ENCODE data around the gene IZUMO4. TPM values are rescaled to one million over a fixed set of nuclear protein-coding genes. Genes with fewer than 3 reads are reported as not detected.

IZUMO4 gene
- total RNA-seq, 1 donor from 2014 or later: 2.2 TPM

DNA sequence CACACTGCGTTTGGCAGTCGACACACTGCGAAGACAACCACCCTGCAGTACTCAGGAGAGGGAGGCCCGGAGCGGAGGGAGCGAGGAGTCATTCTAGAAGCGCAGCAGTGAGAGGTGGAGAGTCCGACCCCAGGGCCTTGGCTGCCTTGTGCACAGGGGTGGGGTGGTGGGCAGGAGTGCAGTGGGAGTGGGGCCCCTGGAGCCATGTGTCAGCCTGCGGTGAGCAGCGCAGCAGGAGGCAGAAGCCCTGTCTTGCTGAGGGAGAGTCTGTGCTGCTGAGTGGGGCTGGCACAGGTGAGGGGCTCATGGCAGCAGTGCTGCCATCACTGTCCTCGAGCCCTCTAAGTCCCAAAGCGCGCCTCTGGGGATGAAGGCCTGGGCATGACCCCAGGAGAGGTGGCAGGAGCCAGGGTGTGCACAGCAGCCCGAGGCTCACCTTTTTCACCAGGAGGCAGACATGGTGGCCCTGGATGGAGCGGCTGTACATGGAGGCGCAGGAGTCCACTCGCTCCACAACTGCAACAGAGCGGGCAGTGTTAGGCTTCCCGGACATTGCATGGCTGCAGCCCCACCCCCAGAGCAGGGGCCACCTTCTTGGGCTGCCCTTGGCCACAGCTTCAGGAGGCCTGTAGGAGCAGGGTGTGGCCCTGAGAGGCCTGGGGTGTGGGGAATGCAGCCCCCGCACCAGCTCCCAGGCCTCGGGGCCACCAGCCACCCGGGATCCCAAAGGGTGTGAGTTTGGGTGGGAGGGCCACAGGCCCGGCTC, 11.7 kb downstream of the IZUMO4 start:
- no peak for DNase-seq

DNA sequence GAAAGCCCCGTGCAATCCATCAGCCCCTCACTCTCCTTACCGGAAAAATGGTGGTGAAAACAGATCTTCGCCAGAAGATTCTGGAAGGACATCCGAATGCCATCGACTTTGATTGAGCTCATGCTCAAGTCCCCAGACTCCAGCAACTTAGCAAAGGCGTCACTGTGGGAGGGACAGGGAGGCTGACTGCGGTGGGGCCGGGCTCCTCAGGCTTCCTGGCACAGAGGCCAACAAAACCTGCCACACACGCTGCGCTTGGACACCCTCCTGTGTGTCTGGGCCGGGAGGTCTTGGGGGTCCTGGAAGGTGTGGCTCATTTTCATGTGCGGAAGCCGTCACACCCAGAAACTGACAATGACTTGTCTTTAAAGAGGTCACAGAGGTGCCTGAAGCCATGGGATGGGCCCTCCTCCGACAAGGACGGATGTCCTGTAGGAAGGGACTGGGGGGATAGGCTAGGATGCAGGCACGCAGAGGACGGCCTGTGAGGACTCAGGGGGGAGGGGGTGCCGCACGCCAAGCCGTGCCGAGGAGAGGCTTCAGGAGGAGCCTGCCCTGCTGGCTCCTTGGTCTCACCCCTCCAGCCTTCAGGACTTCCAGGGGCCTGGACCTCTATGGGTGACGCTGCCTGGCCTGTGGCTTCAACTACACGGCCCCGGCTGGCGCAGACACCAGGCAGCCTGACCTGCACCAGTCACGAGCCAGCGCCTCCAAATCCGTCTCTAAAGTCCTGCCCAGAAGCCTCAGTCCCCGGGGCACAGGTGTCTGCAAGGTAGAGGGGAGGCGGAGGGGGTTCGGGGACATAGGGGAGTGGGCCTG, 12.5 kb downstream of the IZUMO4 start:
- DNase-seq: no peak

DNA sequence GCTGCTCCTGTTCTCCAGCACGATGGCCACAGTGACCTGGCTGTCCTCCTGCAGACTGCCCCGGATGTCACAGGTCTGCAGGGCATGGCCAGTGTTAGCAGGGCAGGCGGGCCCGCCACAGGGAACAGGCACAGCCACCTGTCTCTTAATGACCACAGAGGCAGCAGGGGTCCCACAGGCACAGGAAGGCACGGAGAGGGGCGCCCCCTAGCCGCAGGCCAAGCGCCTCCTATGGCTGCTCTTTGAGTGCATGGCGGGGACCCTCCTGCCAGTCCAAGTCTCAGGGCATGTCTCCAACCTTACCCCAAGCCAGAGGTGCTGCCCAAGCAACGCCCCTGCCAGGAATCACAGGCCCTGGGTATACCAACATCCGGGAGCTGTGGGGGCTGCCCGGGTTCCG, 14.1 kb downstream of the IZUMO4 start:
- DNase-seq: no peak

DNA sequence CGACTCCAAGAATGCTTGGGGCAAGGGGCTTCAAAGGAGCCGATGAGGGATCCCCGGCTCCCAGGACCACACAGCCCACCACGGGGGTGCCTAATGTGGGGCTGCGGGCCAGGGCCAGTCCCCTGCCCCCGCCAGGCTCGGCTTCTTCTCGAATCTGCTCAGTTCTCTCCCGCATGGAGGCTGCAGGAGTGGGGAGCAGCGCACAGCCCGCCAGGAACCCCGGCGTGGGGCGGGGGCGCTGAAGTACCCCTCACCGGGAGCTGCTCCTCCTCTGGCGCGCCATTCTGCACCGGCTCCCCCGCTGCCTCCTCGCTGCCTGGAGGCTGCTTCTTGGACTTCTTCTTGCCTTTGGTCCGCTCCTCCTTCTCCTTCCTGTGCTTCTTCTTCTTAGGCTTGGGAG, 14.7 kb downstream of the IZUMO4 start:
- DNase-seq: no peak

DNA sequence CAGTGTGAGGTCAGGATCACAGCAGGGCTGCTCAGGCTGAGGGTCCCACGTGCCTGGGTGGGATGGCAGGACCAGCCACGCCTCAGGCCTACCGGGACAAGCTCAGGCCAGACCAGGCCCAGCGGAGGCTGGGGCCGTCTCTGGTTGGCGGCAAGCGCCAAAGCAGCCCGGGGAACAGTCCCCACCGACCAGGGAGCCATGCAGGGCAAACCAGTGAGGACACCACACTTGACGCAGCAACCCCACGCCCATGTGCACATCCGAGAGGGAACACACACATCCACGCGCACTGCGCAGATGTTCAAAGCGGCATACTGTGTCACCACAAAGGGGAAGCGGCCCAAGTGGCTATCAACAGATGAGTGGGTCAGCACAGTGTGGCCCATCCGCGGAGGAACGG, 15.2 kb downstream of the IZUMO4 start:
- no peak for DNase-seq

DNA sequence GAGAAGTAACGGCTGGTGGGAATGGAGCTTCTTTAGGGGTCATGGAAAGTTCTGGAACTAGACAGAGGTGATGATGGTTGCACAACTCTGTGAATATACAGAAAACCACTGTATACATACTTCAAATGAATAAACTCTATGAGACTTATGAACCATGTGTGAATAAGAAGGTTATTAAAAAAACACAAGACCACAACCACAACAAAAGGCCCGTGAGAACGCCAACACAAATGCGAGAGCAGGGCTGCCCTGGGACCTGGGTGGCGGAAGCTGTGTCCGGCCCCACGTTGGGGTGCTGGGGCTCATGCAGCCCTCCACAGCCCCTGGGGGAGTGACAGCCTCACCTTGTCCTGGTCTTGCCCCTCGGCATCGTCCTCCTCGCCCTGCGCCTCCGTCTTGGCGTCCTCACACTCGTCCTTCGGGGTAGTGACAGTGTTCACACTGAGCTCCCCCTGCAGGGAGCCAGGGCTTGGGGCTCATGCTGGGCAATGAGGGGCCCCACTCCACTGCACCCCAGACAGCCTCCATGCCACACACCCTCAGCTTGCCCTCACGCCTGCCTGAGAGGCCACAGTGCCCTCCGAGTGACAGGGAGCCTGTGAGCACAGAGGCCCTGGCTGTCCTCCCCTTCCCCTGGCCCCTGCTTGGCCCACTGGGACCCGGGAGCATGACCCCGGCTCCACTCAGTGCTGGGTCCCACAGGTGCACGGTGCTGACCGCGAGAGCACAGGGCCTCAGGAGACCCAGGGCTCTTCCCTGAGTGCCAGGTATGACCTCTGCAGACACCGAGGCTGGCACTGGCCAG, 16.0 kb downstream of the IZUMO4 start:
- no peak for DNase-seq

DNA sequence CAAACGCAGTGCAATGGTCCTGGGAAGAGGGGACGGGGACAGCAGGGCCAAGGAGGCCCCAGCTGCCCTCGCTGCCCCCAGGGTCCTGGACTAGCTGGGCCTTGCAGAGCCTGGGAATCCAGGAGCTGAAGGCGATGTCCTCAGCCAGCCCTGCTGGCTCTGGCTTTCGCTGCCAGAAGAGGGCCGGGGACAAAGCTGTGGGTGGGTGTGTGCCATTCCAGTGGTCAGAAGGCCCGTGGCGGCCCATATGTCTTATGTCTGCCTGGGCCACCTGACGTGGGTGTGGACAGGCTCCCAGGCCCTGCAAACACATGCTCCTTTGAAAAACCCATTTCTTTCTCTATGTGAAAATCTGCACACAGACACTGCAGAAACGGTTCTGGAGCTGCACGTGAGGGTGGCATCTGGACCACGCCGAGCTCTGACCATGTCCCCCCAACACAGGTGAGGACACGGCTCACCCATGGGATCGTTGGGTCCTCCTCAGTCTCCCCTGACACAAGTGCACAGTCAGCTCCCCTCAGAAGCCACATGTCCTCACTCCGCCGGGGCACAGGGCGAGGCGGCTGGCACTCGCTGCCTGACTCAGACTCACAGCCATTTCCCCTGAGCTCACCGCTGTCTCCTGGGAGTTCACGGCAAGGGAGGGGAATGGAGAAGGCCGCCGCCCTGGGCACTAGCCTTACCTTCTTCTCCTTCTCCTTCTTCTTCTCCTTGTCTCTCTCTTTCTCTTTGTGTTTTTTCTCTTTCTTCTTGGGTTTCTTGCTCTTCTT, 16.9 kb downstream of the IZUMO4 start:
- DNase-seq: no peak

DNA sequence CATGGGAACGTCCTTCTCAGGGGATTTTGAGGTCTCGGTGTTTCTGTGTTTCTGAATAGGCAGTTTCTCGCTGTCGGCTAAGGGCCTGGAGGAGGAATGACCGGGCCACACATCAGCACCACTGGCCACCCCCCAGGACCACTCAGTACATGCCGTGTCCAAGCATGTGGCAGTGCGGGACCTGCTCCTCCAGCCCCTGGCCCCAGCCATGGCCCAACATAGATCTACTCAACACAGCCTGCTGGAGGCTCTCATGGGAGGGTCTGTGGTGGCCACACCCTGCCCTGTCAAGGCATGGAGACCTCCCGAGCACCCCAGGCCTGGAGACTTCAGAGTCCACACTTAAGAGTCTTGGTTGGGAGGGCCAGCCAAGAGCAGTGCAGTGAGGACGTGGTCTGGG, 17.5 kb downstream of the IZUMO4 start:
- no peak for DNase-seq

DNA sequence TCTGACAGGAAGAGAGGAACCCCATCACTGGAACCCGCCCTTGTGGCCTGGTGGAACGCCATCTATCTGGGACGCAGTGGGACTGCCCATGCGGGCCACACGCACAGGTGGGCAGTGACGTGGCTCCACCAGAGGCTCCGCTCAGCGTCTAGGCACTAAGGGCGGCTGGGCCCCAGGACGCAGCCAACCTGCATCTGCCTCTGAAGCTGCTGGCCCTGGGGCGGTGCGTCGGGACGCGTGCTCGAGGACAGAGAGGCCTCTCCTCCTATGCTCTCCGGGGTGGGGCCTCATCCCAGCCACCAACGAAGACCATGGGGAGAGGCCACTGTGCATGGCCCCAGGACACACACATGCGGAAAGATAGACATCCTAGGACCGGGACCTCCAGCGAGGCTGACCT, 18.1 kb downstream of the IZUMO4 start:
- DNase-seq: no peak

DNA sequence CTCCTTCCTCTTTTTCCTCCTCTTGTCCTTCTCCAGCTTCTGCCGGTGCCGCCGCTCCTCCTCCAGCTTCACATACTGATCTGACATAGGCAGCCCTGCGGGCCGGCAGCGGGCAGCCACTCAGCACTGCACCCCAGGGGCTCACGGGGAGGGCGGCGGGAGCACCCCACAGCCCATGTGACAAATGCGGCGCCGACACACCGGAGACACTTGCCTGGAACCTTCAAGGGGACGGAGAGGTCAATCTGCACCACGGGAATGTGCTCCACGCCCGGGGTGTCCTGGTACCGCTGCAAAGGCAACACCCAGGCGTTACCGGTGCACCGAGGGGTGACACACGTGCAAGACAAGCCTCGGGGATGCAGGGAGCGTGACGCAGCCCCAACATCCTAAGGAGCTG, 18.6 kb downstream of the IZUMO4 start:
- no peak for DNase-seq

DNA sequence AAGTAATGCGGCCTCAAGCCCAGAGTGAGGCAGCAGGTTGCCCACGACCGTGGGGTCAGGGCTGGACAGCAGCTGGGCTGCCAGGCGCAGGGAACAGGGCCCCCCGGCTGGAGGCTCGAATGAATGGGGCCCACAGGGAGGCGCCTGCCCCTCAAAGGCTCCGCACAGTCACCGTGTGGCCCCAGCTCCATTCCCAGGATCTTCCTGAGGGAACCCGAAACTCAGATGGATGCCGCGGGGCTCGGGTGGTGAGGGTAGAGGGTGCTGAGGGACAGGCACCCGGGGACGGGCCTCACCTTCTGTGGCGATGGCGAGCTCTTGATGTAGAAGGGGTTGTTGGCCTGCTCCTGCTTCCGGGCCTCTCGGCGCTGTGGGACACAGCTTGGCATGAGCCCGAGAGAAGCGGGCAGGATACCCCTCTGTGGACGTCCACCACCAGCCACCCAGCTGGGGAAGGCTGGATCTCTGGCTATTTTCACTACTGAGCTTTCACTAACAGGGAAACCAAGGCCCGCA, 19.3 kb downstream of the IZUMO4 start:
- DNase-seq: no peak

DNA sequence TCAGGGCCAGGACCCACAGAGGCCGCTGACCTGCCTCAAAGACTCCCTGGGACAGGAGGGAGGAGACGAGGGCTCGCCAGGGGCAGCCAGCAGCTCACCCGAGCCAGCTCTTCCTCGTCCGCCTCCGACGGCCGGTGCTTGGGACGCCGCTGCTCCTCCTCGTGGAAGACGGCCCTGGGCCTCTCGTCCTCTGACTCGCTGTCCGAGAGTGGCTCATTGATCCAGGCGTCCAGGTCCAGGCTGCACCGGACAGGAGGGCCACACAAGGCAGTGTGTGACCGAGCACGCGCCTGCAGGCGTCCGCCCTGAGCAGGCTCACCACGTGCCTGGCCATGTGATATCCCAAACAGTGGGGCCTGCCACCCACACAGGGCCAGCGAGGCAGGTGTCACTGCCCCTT, 19.8 kb downstream of the IZUMO4 start:
- no peak for DNase-seq

DNA sequence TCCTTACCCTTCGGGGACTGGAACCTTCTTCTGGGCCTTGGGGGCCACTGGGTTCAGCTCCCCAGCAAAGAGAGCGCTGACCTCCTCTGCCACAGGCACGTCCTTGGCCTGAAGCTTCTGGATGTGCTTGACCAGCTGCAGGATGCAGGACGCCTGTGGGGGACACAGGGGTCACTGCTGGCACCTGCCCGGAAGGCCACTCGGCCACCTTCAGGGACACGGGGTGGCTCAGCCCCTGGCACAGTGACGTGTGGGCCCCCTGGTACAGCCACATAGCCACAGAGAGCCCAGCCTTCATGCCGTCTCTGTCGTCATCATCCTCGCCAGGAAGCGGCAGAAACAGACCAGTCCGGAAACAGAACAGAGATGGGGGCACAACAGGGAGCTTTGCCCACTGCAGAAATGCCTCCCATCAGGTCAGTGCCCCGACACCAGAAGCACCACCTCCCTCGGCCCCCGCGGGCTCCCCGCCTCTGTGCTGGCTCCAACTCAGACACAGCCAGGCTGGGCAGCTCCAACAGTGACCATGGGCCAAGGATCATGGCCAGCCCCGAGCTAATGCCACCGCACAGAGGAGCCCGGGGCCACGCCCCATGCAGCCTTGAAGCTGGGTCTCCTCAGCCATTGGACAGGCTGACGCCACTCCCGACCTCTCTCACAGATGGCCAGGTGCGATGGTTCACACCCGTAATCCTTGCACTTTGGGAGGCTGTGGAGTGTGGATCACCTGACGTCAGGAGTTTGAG, 20.7 kb downstream of the IZUMO4 start:
- DNase-seq: no peak

DNA sequence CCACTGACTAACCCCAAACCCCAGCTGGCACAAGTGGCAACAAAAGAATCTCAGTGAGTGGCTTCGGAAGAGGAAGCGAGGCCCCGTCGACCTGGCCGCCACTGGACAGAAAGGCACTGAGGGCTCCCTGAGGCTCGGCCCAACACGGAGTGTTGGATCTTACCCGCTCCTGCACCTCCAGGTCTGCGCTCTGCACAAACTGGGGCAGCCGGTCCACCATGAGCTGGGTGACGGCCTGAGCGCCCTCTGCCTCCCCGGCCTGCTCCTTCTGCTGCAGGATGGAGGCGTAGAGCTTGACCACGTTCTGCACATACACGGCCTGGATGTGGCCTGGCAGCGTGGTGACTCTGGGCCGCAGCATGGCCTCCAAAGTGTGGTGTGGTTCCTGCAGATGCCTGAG, 21.7 kb downstream of the IZUMO4 start:
- no peak for DNase-seq

DNA sequence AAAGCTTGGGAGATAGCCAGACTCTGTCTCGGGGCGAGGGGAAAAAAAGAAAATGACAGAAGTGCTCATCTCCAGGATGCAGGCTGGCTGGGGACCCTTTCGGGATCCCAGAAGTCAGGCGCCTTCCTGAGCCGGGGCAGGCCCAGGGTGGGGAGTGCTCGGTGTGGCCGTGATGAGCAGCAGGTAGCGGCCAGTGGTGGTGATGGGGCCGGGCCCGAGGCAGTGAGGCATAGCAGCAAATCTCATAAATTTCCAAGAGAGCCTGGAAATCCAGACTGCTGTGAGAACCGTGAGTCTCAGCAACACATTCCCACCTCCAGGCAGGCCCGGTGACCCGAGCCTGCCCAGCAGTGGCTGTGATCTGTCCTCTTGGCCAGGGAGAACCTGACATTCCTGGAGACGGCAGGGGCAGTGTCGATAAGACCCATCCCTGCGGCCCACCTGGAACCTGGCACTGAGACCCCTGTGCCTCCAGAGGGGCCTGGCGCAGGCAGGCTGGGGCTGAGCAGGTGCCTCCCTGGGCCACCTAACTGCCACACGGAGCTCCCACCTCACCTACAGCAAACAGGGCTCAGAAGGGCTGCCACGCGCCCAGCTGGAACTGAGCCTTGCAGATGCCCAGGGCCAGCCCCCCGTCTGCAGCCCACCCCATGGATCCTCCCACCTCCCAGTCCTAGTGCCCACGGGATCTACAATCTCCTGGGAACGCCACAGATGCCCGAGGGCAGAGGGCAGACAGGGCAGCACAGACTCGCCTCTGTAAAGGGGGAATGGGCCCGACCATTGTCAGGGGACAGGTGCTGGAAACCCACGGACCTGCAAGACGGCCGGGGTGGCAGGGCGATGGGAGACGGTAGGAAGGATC, 23.4 kb downstream of the IZUMO4 start:
- no peak for DNase-seq

DNA sequence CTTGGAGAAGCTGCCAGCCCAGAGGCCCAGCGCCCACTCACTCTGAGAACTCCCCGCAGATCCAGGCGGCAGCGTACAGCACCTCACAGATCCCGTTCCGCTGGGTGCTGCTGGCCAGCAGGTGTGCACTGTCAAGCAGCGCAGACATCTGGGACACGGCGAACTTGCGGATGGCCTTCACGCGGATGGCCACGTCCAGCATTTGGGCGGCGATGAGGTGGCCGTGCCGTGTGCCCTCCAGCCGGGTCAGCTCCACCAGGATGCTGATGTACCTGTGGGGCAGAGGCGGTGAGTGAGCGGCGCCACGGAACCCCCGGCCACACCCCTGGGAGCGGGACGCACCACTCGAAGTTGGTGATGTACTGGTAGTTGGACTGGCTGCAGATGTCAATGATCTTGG, 24.1 kb downstream of the IZUMO4 start:
- DNase-seq: no peak

DNA sequence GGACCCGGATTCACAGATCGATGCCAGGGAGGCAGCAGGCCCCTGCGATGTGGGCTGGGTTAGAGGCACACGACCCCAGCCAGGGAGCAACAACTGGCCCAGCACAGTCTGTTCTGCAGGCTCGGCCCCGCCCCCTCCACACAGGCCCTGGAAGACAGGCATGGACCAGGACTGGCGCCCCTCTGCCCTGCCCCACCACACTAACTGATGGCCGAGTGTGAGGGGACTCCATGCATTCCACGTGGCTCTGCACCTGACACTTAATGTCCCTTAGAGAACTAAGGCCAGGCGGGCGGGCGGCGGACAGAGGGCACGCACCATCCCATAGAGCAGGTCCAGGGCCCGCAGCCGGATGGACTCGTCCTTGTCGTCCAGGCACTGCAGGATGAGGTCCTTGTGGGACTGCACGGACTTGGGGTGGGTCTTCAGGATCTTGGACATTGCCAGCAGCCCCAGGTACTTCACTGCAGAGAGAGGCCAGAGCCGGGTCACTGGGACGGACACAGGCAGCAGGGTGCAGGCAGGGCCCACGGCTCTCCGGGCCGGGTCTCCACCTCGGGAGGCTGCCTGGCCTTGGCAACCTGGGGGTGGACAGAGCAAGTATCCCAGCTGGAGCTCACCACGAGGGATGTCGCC, 24.8 kb downstream of the IZUMO4 start:
- DNase-seq: no peak

DNA sequence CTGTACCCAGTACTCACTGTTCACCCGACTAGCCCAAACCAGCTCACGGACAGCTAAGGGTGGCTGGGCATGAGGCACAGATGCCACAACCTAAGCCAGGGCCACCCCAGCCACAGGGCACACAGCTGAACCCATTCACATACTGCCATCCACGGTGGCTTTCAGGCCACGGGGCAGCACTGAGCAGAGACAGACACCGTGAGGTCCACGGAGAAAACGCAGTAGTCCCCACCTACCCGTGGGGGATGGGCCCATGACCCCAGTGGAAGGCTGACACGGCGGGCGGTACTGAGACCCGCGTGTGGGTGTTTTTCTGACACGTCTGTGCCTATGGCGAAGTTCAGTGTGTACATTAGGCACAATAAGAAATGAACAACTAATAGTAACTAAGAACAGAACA, 25.5 kb downstream of the IZUMO4 start:
- DNase-seq: no peak

DNA sequence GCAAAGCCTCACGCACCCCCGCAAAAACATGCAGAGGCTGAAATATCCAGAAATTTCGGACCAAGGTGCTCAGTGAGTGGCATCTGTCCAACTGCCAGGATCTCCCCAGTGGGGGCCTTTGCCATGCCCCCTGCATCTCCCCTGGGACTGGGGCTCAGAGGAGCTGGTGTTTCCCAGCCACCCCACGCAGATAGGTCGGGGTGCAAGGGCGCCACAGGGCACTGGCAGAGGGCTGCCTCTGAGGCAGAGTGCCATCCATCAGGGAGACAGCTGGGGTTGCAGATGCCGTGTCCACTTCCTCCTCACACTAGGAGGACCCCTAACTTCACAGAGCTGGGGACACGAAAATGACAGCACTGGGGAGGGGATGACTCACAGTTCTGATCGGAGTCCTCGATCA, 26.3 kb downstream of the IZUMO4 start:
- DNase-seq: no peak

Data from skin of body (tissue), 2 donors.